ENCODE data around the gene GIT2. TPM values are rescaled to one million over a fixed set of nuclear protein-coding genes. Genes with fewer than 3 reads are reported as not detected.

The GIT2 gene
- total and polyA plus RNA-seq, 2 experiments from 2014 or later: 15.8 to 20.9 TPM

DNA sequence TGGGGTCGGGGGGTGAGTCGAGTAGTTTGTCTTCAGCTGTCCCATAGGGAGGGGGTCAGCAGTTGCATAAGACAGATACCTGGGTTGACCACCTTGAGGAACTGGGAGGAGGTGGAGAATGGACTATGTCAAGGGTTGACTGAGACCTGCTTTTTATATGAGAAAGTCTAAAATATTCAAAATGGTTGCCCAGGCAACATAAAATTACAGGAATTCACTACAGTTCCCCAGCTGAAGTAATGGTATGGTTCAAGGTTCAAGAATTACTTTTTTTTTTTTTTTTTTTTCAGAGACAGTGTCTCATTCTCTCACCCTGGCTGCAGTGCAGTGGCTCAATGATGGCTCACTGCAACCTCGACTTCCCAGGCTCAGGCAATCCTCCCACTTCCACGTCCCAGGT lies 101.2 kb downstream of the GIT2 start:
- Histone ChIP-seq H3K4me3 (no peak overlapping the region), H3K4me1 (ENCODE audit: insufficient read depth) (peaks cover 4% of the 10 kb centered on the region; the same call in 1 of the 2 replicates), H3K4me2 (no peak overlapping the region), H2AFZ (no peak overlapping the region), H4K20me1 (replicated peaks; ENCODE audit: insufficient read depth) (peaks cover 4% of the 10 kb centered on the region; the same call in 1 of the 2 replicates), H3K9me2 (ENCODE audit: insufficient read depth) (no peaks in the 10 kb centered on the region), H3K27me3 (ENCODE audit: insufficient read depth) (peaks cover 97% of the 10 kb centered on the region), H3F3A (replicated peaks; ENCODE audit: low read depth) (no peaks in the 10 kb centered on the region), H3K27ac (ENCODE audit: low read depth) (no peak overlapping the region), H3K79me2 (replicated peaks; ENCODE audit: insufficient read depth) (no peaks in the 10 kb centered on the region), H3K36me3 (ENCODE audit: insufficient read depth) (no peaks in the 10 kb centered on the region)
- Mint-ChIP-seq H3K27me3 (ENCODE audit: insufficient read depth, low read depth, poor library complexity) (peaks cover 64% of the 10 kb centered on the region), H3K4me1 (peaks cover 3% of the 10 kb centered on the region), H3K36me3 (ENCODE audit: low read depth) (no peaks in the 10 kb centered on the region), H3K4me3 (no peak overlapping the region), H3K9me3 (no peaks in the 10 kb centered on the region; the same call in 2 of the 3 replicates), H3K27ac (no peak overlapping the region)
- DNase-seq (ENCODE audit: low spot score) (no peak), ATAC-seq (no peak)
- TF ChIP-seq ZNF114 (CRISPR knock-in tag; IDR thresholded peaks at IDR 0.05) (no peak), CREB1 (CRISPR knock-in tag; IDR thresholded peaks at IDR 0.05; ENCODE audit: low read depth) (no peak), EZH2 (IDR thresholded peaks at IDR 0.05; ENCODE audit: low read depth, unreplicated experiment) (no peak), STAT1 (IDR thresholded peaks at IDR 0.05; ENCODE audit: unreplicated experiment) (no peak)
- TF ChIP-seq, protein P1, sequence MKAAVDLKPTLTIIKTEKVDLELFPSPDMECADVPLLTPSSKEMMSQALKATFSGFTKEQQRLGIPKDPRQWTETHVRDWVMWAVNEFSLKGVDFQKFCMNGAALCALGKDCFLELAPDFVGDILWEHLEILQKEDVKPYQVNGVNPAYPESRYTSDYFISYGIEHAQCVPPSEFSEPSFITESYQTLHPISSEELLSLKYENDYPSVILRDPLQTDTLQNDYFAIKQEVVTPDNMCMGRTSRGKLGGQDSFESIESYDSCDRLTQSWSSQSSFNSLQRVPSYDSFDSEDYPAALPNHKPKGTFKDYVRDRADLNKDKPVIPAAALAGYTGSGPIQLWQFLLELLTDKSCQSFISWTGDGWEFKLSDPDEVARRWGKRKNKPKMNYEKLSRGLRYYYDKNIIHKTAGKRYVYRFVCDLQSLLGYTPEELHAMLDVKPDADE (IDR thresholded peaks at IDR 0.05): no peak
- TF ChIP-seq, protein P2, sequence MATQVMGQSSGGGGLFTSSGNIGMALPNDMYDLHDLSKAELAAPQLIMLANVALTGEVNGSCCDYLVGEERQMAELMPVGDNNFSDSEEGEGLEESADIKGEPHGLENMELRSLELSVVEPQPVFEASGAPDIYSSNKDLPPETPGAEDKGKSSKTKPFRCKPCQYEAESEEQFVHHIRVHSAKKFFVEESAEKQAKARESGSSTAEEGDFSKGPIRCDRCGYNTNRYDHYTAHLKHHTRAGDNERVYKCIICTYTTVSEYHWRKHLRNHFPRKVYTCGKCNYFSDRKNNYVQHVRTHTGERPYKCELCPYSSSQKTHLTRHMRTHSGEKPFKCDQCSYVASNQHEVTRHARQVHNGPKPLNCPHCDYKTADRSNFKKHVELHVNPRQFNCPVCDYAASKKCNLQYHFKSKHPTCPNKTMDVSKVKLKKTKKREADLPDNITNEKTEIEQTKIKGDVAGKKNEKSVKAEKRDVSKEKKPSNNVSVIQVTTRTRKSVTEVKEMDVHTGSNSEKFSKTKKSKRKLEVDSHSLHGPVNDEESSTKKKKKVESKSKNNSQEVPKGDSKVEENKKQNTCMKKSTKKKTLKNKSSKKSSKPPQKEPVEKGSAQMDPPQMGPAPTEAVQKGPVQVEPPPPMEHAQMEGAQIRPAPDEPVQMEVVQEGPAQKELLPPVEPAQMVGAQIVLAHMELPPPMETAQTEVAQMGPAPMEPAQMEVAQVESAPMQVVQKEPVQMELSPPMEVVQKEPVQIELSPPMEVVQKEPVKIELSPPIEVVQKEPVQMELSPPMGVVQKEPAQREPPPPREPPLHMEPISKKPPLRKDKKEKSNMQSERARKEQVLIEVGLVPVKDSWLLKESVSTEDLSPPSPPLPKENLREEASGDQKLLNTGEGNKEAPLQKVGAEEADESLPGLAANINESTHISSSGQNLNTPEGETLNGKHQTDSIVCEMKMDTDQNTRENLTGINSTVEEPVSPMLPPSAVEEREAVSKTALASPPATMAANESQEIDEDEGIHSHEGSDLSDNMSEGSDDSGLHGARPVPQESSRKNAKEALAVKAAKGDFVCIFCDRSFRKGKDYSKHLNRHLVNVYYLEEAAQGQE (IDR thresholded peaks at IDR 0.05; ENCODE audit: unreplicated experiment): no peak

DNA sequence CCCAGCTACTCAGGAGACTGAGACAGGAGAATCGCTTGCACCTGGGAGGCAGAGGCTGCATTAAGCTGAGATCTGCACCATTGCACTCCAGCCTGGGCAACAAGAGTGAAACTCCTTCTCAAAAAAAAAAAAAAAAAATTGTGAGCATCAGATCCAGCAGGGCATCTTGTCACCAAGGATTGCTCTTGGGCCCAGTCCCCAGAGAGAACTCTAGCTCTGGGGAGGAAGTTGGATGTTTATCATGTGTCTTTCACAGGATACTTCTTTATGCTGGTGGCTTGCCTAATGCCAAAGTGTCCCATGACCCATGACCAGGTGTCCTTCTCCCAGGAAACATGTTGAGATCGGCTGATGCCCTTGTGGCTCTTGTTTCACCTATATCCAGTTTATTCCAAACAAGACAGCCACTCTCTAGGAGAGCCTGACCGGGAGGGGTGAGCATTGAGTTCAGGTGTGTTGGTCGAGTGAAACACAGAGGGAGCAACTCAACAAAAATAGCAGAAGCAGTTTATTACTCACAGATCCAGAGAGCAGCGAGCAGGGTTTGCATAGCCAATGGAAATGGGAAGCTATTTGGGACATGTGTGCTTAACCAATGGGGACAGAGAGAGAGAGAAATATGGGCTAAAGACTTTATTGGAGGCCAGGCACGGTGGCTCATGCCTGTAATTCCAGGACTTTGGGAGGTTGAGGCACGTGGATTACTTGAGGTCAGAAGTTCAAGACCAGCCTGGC lies 102.7 kb downstream of the GIT2 start:
- H3K27me3 Mint-ChIP-seq (ENCODE audit: insufficient read depth, low read depth, poor library complexity): peaks cover 53% of the 10 kb centered on the region
- peaks cover 9% of the 10 kb centered on the region for H3K4me1 Mint-ChIP-seq
- Histone ChIP-seq H3K4me3 (no peak overlapping the region), H3K4me2 (no peak overlapping the region), H3K9me2 (ENCODE audit: insufficient read depth) (no peaks in the 10 kb centered on the region), H3K36me3 (ENCODE audit: insufficient read depth) (no peaks in the 10 kb centered on the region), H3F3A (replicated peaks; ENCODE audit: low read depth) (no peaks in the 10 kb centered on the region), H3K4me1 (ENCODE audit: insufficient read depth) (peaks cover 4% of the 10 kb centered on the region; the same call in 1 of the 2 replicates), H3K79me2 (replicated peaks; ENCODE audit: insufficient read depth) (no peaks in the 10 kb centered on the region), H3K27me3 (ENCODE audit: insufficient read depth) (peaks cover 90% of the 10 kb centered on the region), H3K27ac (ENCODE audit: low read depth) (no peak overlapping the region), H4K20me1 (replicated peaks; ENCODE audit: insufficient read depth) (peaks cover 4% of the 10 kb centered on the region; the same call in 1 of the 2 replicates), H2AFZ (no peak overlapping the region)
- H3K9me3 Mint-ChIP-seq: no peaks in the 10 kb centered on the region; the same call in 2 of the 3 replicates
- DNase-seq (ENCODE audit: low spot score) (no peak), ATAC-seq (no peak)
- no peak overlapping the region for H3K27ac Mint-ChIP-seq
- no peaks in the 10 kb centered on the region for H3K36me3 Mint-ChIP-seq (ENCODE audit: low read depth)
- no peak overlapping the region for H3K4me3 Mint-ChIP-seq
- no peak for TF ChIP-seq EZH2 (IDR thresholded peaks at IDR 0.05; ENCODE audit: low read depth, unreplicated experiment)
- no peak for TF ChIP-seq EZH2phosphoT487 (IDR thresholded peaks at IDR 0.05; ENCODE audit: unreplicated experiment)
- TF ChIP-seq, protein P2 (IDR thresholded peaks at IDR 0.05; ENCODE audit: unreplicated experiment): no peak
- no peak for TF ChIP-seq ZNF331 (CRISPR knock-in tag; IDR thresholded peaks at IDR 0.05; ENCODE audit: low read depth)

Data from GM23338 (cell line).